GM21515 (cell line): ENCODE results near the gene ESRRG.
A peak's percentile ranks its signal among the peaks of the same experiment; 100 is the strongest.

ENCODE experiments used
- ATAC-seq: cut with Tn5 transposase; IDR thresholded peaks from one replicate; pipeline ENCODE4 v1.9.1; 2021; ENCODE audit not compliant: unreplicated experiment

The ESRRG gene

GRCh38 chr1:216632980-216633379, 90.2 kb downstream of the ESRRG start:
- no peak for ATAC-seq

GRCh38 chr1:216630532-216630931, 92.7 kb downstream of the ESRRG start:
- ATAC-seq, result no peak

- ATAC-seq, result no peak
Measured at GRCh38 chr1:216627252-216627651, 96.0 kb downstream of the ESRRG start.

- no peak for ATAC-seq
Measured at GRCh38 chr1:216626394-216627067, 96.7 kb downstream of the ESRRG start.

GRCh38 chr1:216621536-216621935, 101.7 kb downstream of the ESRRG start:
- ATAC-seq, result no peak

- no peak for ATAC-seq
Measured at GRCh38 chr1:216617081-216617875, 106.0 kb downstream of the ESRRG start.

GRCh38 chr1:216616425-216616824, 106.8 kb downstream of the ESRRG start:
- no peak for ATAC-seq

GRCh38 chr1:216614011-216614934, 109.0 kb downstream of the ESRRG start:
- no peak for ATAC-seq

GRCh38 chr1:216612291-216612690, 110.9 kb downstream of the ESRRG start:
- ATAC-seq, result no peak

GRCh38 chr1:216607067-216607697, 116.0 kb downstream of the ESRRG start:
- no peak for ATAC-seq

- no peak for ATAC-seq
Measured at GRCh38 chr1:216606047-216606637, 117.1 kb downstream of the ESRRG start.

GRCh38 chr1:216604771-216605170, 118.5 kb downstream of the ESRRG start:
- no peak for ATAC-seq

GRCh38 chr1:216600730-216601609, 122.3 kb downstream of the ESRRG start:
- ATAC-seq, result peak; percentile 86

- no peak for ATAC-seq
Measured at GRCh38 chr1:216599851-216600250, 123.4 kb downstream of the ESRRG start.

- ATAC-seq, result no peak
Measured at GRCh38 chr1:216598448-216598847, 124.8 kb downstream of the ESRRG start.

GRCh38 chr1:216596281-216596862, 126.9 kb downstream of the ESRRG start:
- ATAC-seq, result no peak

- no peak for ATAC-seq
Measured at GRCh38 chr1:216587715-216588114, 135.5 kb downstream of the ESRRG start.

- ATAC-seq, result no peak
Measured at GRCh38 chr1:216582151-216582550, 141.1 kb downstream of the ESRRG start.

GRCh38 chr1:216580538-216581057, 142.6 kb downstream of the ESRRG start:
- ATAC-seq, result no peak
